MCF 10A (cell line): ENCODE data around the gene IPO13. TPM values are rescaled to one million over a fixed set of nuclear protein-coding genes. Genes with fewer than 3 reads are reported as not detected.

Source experiments
- BruUV-seq: library from RNA; stranded (reverse); fragments of 400-500 nt; replicated peaks from 2 replicates; lab custom pipeline; 2021; lab: Mats Ljungman, UMichigan
- CTCF ChIA-PET: fragments of 300-600 bp; sonication (Branson Sonifier 250); formaldehyde crosslinking; extraction: SDS; loops from one replicate; lab custom pipeline; 2021; ENCODE audit warnings: antibody characterized with exemption, inconsistent platforms; lab: Yijun Ruan, JAX
- POLR2A ChIA-PET: fragments of 300-600, 350-650 bp; sonication (Branson Sonifier 250); formaldehyde crosslinking; extraction: SDS; loops from one replicate; lab custom pipeline; 2020; ENCODE audit warnings: antibody characterized with exemption, inconsistent platforms; lab: Yijun Ruan, JAX
- DNase-seq: peaks from one replicate; pipeline ENCODE4 v3.0.0-alpha.2; 2018; ENCODE audit not compliant: unreplicated experiment
- H3K27ac Mint-ChIP-seq: one replicate; pipeline ENCODE4 v1.8.0; 2022; ENCODE audit warnings: mild to moderate bottlenecking, low read depth, mixed read lengths; ENCODE audit not compliant: unreplicated experiment
- H3K27me3 Mint-ChIP-seq: one replicate; pipeline ENCODE4 v1.8.0; 2022; ENCODE audit warnings: mixed read lengths; ENCODE audit not compliant: insufficient read depth, unreplicated experiment
- H3K36me3 Mint-ChIP-seq: one replicate; pipeline ENCODE4 v1.8.0; 2022; ENCODE audit warnings: mild to moderate bottlenecking, moderate library complexity, mixed read lengths; ENCODE audit not compliant: insufficient read depth, unreplicated experiment
- H3K4me1 Mint-ChIP-seq: one replicate; pipeline ENCODE4 v1.8.0; 2022; ENCODE audit warnings: mixed read lengths; ENCODE audit not compliant: insufficient read depth, unreplicated experiment
- H3K4me3 Mint-ChIP-seq: one replicate; pipeline ENCODE4 v1.8.0; 2022; ENCODE audit warnings: mild to moderate bottlenecking, moderate library complexity, mixed read lengths; ENCODE audit not compliant: unreplicated experiment
- H3K9me3 Mint-ChIP-seq: one replicate; pipeline ENCODE4 v1.8.0; 2022; ENCODE audit warnings: mixed read lengths; ENCODE audit not compliant: unreplicated experiment
- intact Hi-C: fragments of 100-400 bp; cut with micrococcal nuclease; formaldehyde crosslinking; loops from 2 replicates; pipeline ENCODE4 v1.14.1; 2022
- total RNA-seq: library from RNA; stranded (reverse); gene quantifications from 2 replicates; pipeline ENCODE4 v1.2.3, GENCODE V29; 2022
- TF ChIP-seq, protein P1 (sequence below): fragments of 200-600 bp; IDR thresholded peaks from one replicate; pipeline ENCODE4 v1.8.0; 2022; ENCODE audit warnings: antibody characterized with exemption, mild to moderate bottlenecking; ENCODE audit not compliant: unreplicated experiment

Gene IPO13
- total RNA-seq, 1 experiment from 2014 or later = 23.9 TPM

DNA sequence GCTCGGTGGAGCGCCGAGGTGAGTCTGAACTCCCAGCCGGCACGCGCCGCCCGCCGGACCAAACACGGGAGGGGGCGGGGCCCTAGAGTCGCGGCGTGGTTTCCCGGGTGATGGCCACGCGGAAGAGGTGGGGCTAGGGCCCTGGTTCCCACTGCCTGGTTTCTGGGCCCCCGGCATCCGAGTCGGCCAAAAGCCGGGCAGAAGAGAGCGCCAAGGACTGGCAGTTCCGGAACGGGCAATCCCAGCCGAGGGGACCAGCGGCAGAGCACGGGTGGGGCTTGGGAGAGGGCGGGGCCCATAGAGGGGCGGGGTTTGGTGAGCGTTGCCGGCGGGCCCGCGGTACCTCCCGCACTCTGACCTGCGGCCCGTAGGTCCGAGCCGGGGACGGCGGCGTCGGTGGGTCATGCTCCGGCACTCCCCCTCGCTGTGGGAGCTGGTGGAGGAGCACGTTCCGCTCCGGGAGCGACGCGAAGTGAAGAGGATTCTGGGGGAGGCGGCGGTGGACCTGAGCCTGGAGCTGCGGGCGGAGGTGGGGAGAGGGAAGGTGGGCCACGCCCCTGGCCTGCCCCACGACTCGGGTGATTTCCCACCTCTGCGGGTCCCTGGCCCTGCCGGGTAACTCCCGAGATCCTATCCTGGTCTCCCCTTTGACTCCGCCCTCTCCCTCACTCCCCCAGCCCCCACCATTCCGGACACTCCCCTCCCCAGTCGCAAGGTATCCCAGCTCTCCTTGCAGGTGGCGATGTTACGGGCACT is 44.9 kb downstream of the IPO13 start, which contains the start of gene CCDC24:
CCDC24 (plus strand) TSS at position 124 of the 756 bp plus-strand sequence; CDS start at position 404, 280 bp downstream.
- Mint-ChIP-seq H3K4me3 (peak within 1 kb of the TSS; percentile 89), H3K36me3 (peaks cover 17% of the 10 kb centered on the region), H3K4me1 (no peaks in the 10 kb centered on the region), H3K27me3 (no peaks in the 10 kb centered on the region), H3K9me3 (no peaks in the 10 kb centered on the region), H3K27ac (peak within 1 kb of the TSS; percentile 92)
- DNase-seq = peak; percentile 86
- BruUV-seq = no TSS peak
- POLR2A ChIA-PET = interaction anchor here (0.6 to 5.0 kb wide), 4 partner anchors 17 to 77 kb away, joined by 3 to 30 read pairs (median 4); partner anchors contain the start of gene ATP6V0B
- intact Hi-C loops = no loop called here
- TF ChIP-seq, protein P1, sequence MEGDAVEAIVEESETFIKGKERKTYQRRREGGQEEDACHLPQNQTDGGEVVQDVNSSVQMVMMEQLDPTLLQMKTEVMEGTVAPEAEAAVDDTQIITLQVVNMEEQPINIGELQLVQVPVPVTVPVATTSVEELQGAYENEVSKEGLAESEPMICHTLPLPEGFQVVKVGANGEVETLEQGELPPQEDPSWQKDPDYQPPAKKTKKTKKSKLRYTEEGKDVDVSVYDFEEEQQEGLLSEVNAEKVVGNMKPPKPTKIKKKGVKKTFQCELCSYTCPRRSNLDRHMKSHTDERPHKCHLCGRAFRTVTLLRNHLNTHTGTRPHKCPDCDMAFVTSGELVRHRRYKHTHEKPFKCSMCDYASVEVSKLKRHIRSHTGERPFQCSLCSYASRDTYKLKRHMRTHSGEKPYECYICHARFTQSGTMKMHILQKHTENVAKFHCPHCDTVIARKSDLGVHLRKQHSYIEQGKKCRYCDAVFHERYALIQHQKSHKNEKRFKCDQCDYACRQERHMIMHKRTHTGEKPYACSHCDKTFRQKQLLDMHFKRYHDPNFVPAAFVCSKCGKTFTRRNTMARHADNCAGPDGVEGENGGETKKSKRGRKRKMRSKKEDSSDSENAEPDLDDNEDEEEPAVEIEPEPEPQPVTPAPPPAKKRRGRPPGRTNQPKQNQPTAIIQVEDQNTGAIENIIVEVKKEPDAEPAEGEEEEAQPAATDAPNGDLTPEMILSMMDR = no peak
- CTCF ChIA-PET = interaction anchor here (0.6 to 5.0 kb wide), 6 partner anchors 14 to 972 kb away, joined by 3 to 36 read pairs (median 4); no protein-coding TSS in a partner anchor

DNA sequence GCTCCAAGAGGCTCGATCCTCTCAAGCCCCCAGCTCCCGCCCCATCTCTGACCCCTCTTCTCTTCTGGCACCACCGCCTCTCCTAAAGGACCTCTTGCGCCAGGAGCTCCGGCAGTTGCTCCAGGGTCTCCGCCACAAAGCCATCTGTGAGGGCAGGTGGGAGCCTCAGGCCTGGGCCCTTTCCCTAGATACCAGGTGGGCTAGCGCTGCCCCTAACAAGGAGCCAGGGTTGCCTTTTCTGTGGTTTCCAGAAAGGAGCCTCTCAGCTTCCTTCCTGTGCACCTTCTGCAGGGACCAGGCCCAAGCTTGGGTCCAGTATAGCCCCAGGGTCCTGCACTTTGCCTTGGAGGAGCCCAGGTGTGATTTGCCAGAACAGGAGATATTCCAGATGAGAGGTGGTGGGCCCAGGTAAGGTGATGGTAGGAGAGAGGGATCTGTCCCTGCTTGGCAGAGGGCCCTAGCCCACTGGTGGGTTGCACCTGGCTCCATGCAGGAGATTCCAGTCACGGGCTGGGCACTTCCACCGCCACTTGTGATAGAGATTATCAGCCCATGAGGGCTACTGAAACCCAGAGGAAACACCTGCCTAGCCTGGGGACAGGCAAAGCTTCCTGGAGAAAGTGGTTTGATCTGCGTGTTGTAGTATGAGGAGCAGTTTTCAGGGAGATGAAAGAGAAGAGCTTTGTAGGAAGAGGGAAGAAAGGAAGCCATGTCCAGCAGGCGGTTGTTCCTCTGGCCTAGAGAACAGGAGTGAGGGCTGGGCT is 45.7 kb downstream of the IPO13 start:
- DNase-seq = no peak
- no TSS peak for BruUV-seq
- CTCF ChIA-PET = interaction anchor here (0.5 to 5.0 kb wide), 8 partner anchors 13 to 785 kb away, joined by 3 to 36 read pairs (median 4); no protein-coding TSS in a partner anchor
- POLR2A ChIA-PET = interaction anchor here (0.6 to 5.0 kb wide), 5 partner anchors 17 to 78 kb away, joined by 3 to 30 read pairs (median 3); partner anchors contain the start of gene ATP6V0B
- no peaks in the 10 kb centered on the region for H3K9me3 Mint-ChIP-seq
- H3K27ac Mint-ChIP-seq = no peak overlapping the region
- intact Hi-C loops = no loop called here
- H3K36me3 Mint-ChIP-seq = peaks cover 18% of the 10 kb centered on the region
- peak overlapping the region; percentile 89 for H3K4me3 Mint-ChIP-seq
- no peaks in the 10 kb centered on the region for H3K27me3 Mint-ChIP-seq
- no peaks in the 10 kb centered on the region for H3K4me1 Mint-ChIP-seq
- TF ChIP-seq, protein P1 = no peak

DNA sequence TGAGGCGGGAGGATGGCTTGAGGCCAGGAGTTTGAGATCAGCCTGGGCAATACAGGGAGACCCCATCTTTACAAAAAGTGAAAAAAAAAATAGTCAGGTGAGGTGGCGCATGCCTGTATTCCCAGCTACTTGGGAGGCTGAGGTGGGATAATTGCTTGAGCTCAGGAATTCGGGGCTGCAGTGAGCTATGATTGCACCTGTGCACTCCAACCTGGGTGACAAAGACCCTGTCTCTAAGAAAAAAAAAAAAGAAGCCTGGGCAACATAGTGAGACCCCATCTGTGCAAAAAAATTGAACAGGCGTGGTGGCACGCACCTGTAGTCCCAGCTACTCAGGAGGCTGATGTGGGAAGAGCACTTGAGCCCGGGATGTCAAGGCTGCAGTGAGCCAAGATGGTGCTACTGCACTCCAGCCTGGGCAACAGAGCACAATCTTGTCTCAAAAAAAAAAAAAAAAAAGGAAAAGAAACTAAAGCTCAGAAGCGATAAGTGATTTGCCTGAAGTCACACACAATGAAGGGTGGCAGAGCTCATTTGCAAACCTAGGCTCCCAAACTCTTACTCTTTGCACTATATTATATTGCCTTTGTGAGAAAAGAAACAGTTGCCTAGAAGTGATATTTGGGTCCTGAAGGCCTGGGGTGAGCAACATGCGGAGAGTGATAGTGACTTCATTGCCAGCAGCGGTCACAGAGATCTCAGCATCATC is 46.6 kb downstream of the IPO13 start:
- H3K4me3 Mint-ChIP-seq = no peak overlapping the region
- no TSS peak for BruUV-seq
- ChIA-PET POLR2A (interaction anchor here (0.9 to 1.3 kb wide), 2 partner anchors 42 to 43 kb away, joined by 3 read pairs; no protein-coding TSS in a partner anchor), CTCF (interaction anchor here (0.6 to 5.0 kb wide), 8 partner anchors 12 to 430 kb away, joined by 3 to 36 read pairs (median 4); no protein-coding TSS in a partner anchor)
- no peaks in the 10 kb centered on the region for H3K9me3 Mint-ChIP-seq
- peaks cover 25% of the 10 kb centered on the region for H3K36me3 Mint-ChIP-seq
- no peak for DNase-seq
- H3K4me1 Mint-ChIP-seq = no peaks in the 10 kb centered on the region
- H3K27ac Mint-ChIP-seq = no peak overlapping the region
- no peaks in the 10 kb centered on the region for H3K27me3 Mint-ChIP-seq
- intact Hi-C loops = no loop called here
- TF ChIP-seq, protein P1 = no peak
